BE2C (cell line): Measurements from ENCODE around the gene TMEM214.

Experiments
- DNase-seq: peaks from one replicate; pipeline ENCODE4 v3.0.0-alpha.2; 2020
- H3K27me3 ChIP-seq: fragments of 250-450 bp; sonication (Bioruptor Pico); 2 replicates; pipeline ENCODE4 v1.5.1; 2020; ENCODE audit warnings: mild to moderate bottlenecking
- H3K36me3 ChIP-seq: fragments of 250-450 bp; sonication (Bioruptor Pico); 2 replicates; pipeline ENCODE4 v1.5.1; 2020; ENCODE audit warnings: mild to moderate bottlenecking
- H3K4me1 ChIP-seq: fragments of 250-450 bp; sonication (Bioruptor Pico); 2 replicates; pipeline ENCODE4 v1.5.1; 2020
- H3K4me3 ChIP-seq: 2 replicates; pipeline ENCODE4 v1.5.1; 2011; ENCODE audit warnings: low read depth, low read length
- H3K9me3 ChIP-seq: fragments of 250-450 bp; sonication (Bioruptor Pico); 2 replicates; pipeline ENCODE4 v1.5.1; 2020
- CTCF ChIP-seq: IDR thresholded peaks from 2 replicates; pipeline ENCODE4 v1.5.1; 2012; ENCODE audit warnings: mild to moderate bottlenecking, low read depth, low read length

TMEM214 gene

GRCh38 chr2:27042985-27043634, 10.3 kb downstream of the TMEM214 start:
- H3K36me3 ChIP-seq, result peaks cover 35% of the 10 kb centered on the region
- H3K9me3 ChIP-seq, result no peaks in the 10 kb centered on the region
- no peak for TF ChIP-seq CTCF
- DNase-seq, result no peak
- peaks cover 7% of the 10 kb centered on the region; the same call in 1 of the 2 replicates for H3K4me1 ChIP-seq
- no peak overlapping the region for H3K4me3 ChIP-seq
- no peaks in the 10 kb centered on the region for H3K27me3 ChIP-seq

GRCh38 chr2:27049422-27050280, 16.9 kb downstream of the TMEM214 start:
- no peaks in the 10 kb centered on the region for H3K4me1 ChIP-seq
- peak; percentile 68 for DNase-seq
- no peak for TF ChIP-seq CTCF
- peak overlapping the region; percentile 79 for H3K4me3 ChIP-seq
- H3K27me3 ChIP-seq, result no peaks in the 10 kb centered on the region
- H3K36me3 ChIP-seq, result peaks cover 5% of the 10 kb centered on the region; the same call in 1 of the 2 replicates
- H3K9me3 ChIP-seq, result no peaks in the 10 kb centered on the region

GRCh38 chr2:27050281-27050995, 17.7 kb downstream of the TMEM214 start:
- Histone ChIP-seq H3K4me3 (peak overlapping the region; percentile 79), H3K36me3 (peaks cover 11% of the 10 kb centered on the region), H3K27me3 (no peaks in the 10 kb centered on the region), H3K4me1 (no peaks in the 10 kb centered on the region), H3K9me3 (no peaks in the 10 kb centered on the region)
- DNase-seq, result peak; percentile 91
- TF ChIP-seq CTCF, result peak; percentile 39

- Histone ChIP-seq H3K4me3 (peak within 1 kb of the TSS; percentile 79), H3K4me1 (no peaks in the 10 kb centered on the region), H3K9me3 (no peaks in the 10 kb centered on the region), H3K27me3 (no peaks in the 10 kb centered on the region), H3K36me3 (peaks cover 17% of the 10 kb centered on the region)
- peak; percentile 94 for DNase-seq
- TF ChIP-seq CTCF, result no peak
Observed at GRCh38 chr2:27050996-27051901, 18.5 kb downstream of the TMEM214 start, which contains the start of gene AGBL5. TSS of gene AGBL5 (plus strand) at chr2:27051668. CDS start at chr2:27052959, 1,291 bp downstream.

GRCh38 chr2:27051902-27052645, 19.3 kb downstream of the TMEM214 start:
- H3K36me3 ChIP-seq, result peaks cover 17% of the 10 kb centered on the region
- H3K4me1 ChIP-seq, result no peaks in the 10 kb centered on the region
- TF ChIP-seq CTCF, result no peak
- no peaks in the 10 kb centered on the region for H3K27me3 ChIP-seq
- DNase-seq, result peak; percentile 33
- H3K9me3 ChIP-seq, result no peaks in the 10 kb centered on the region
- H3K4me3 ChIP-seq, result peak overlapping the region; percentile 79
